K562 (cell line): ENCODE measurements around the gene SSH3. TPM values are rescaled to one million over a fixed set of nuclear protein-coding genes. Genes with fewer than 3 reads are reported as not detected.

Experiments
- ATAC-seq: fragments of 200-7000 bp; cut with Tn5 transposase; 3 replicates; pipeline ENCODE4 v1.9.1; 2020; ENCODE audit warnings: moderate library complexity
- BruUV-seq: library from RNA; stranded (reverse); fragments of 400-500 nt; replicated peaks from 2 replicates; lab custom pipeline; 2021; lab: Mats Ljungman, UMichigan
- CTCF ChIA-PET: fragments of 300-600 bp; formaldehyde crosslinking; extraction: SDS; loops from one replicate; lab custom pipeline; 2021; ENCODE audit warnings: low intra/inter-chr PET ratio; lab: Yijun Ruan, JAX
- POLR2A ChIA-PET: fragments of 300-600, 350-650 bp; sonication (Branson Sonifier 250); formaldehyde crosslinking; extraction: SDS; loops from one replicate; lab custom pipeline; 2021; ENCODE audit warnings: antibody characterized with exemption, inconsistent platforms; lab: Yijun Ruan, JAX
- DNase-seq, 4 experiments: peaks; one replicate each; pipeline versions ENCODE4 v3.0.0 to v3.0.0-alpha.2; 2011 to 2018; ENCODE audit warnings: low spot score in 3 of 4, mixed read lengths in 3 of 4; ENCODE audit errors: extremely low read depth in 1 of 4
- FAIRE-seq: peaks from 2 replicates; lab custom pipeline; 2011; peaks lifted over from hg19 to GRCh38; lab: Jason Lieb, UNC
- H2AFZ ChIP-seq: 2 replicates; pipeline ENCODE4 v1.6.0; 2011; ENCODE audit warnings: low read depth, low read length, control low read depth, inconsistent platforms
- H3K27ac ChIP-seq: fragments of 200-600 bp; 3 replicates; pipeline ENCODE4 v1.8.0; 2011; ENCODE audit warnings: low read depth, mild to moderate bottlenecking, control low read depth, inconsistent platforms, low read length, moderate library complexity, mixed read lengths; ENCODE audit errors: extremely low read depth
- H3K27me3 ChIP-seq, 2 experiments: fragments of 300-600 bp in 1 of 2; 2 replicates in 1 of 2; 3 replicates in 1 of 2; pipeline versions ENCODE4 v1.6.0 to v1.8.0; 2011; ENCODE audit warnings: inconsistent platforms in 2 of 2, low read length in 2 of 2, mild to moderate bottlenecking in 1 of 2, mixed read lengths in 1 of 2, moderate library complexity in 1 of 2; ENCODE audit not compliant: control insufficient read depth in 2 of 2, insufficient read depth in 2 of 2
- H3K36me3 ChIP-seq: fragments of 300-600 bp; 3 replicates; pipeline ENCODE4 v1.8.0; 2011; ENCODE audit warnings: mild to moderate bottlenecking, low read length, inconsistent platforms; ENCODE audit not compliant: control insufficient read depth, insufficient read depth
- H3K4me1 ChIP-seq, 2 experiments: fragments of 200-600 bp in 1 of 2; replicated peaks in 1 of 2; 2 replicates in 1 of 2; 3 replicates in 1 of 2; pipeline versions ENCODE4 v1.5.1 to v1.8.0; 2011; ENCODE audit warnings: inconsistent platforms in 2 of 2, low read length in 2 of 2, mild to moderate bottlenecking in 1 of 2, mixed read lengths in 1 of 2, moderate library complexity in 1 of 2; ENCODE audit not compliant: control insufficient read depth in 2 of 2, insufficient read depth in 2 of 2
- H3K4me2 ChIP-seq: 2 replicates; pipeline ENCODE4 v1.6.1; 2011; ENCODE audit warnings: low read length, control low read depth, inconsistent platforms, mixed read lengths; ENCODE audit not compliant: insufficient read depth
- H3K4me3 ChIP-seq: fragments of 200-600 bp; sonication (generic), shearing (Covaris generic); 2 replicates; pipeline ENCODE4 v1.5.1; 2016; ENCODE audit warnings: control low read depth, inconsistent platforms
- H3K79me2 ChIP-seq: fragments of 200-600 bp; 3 replicates; pipeline ENCODE4 v1.8.0; 2011; ENCODE audit warnings: low read length, inconsistent platforms; ENCODE audit not compliant: control insufficient read depth, insufficient read depth
- H3K9ac ChIP-seq, 2 experiments: 2 replicates each; pipeline versions ENCODE4 v1.6.0 to v1.6.1; 2011; ENCODE audit warnings: low read depth in 2 of 2, low read length in 2 of 2, control low read depth in 1 of 2, inconsistent platforms in 1 of 2, mild to moderate bottlenecking in 1 of 2, mixed read lengths in 1 of 2; ENCODE audit not compliant: insufficient read depth in 1 of 2
- H3K9me1 ChIP-seq: one replicate; pipeline ENCODE4 v1.6.0; 2011; ENCODE audit warnings: inconsistent platforms, mild to moderate bottlenecking, low read length, moderate library complexity; ENCODE audit not compliant: control insufficient read depth, insufficient read depth
- H3K9me3 ChIP-seq: replicated peaks from 2 replicates; pipeline ENCODE4 v1.5.1; 2011; ENCODE audit warnings: low read depth, low read length, inconsistent platforms; ENCODE audit not compliant: control insufficient read depth, insufficient read depth
- H4K20me1 ChIP-seq: replicated peaks from 2 replicates; pipeline ENCODE4 v1.6.1; 2011; ENCODE audit warnings: low read length, inconsistent platforms, mixed read lengths; ENCODE audit not compliant: control insufficient read depth, insufficient read depth
- CXXC5 ChIP-seq: fragments of 250-450 bp; sonication (Bioruptor Pico); IDR thresholded peaks from 2 replicates; pipeline ENCODE4 v1.8.0; 2022; ENCODE audit warnings: inconsistent platforms, mild to moderate bottlenecking, moderate library complexity
- ID3 ChIP-seq, 2 experiments: fragments of 250-450 bp in 1 of 2; fragments of 450-650 bp in 1 of 2; sonication (Bioruptor Pico) in 1 of 2; IDR thresholded peaks; 2 replicates each; pipeline versions ENCODE4 v1.6.1 to v1.8.0; 2016 to 2021; ENCODE audit warnings: mild to moderate bottlenecking in 2 of 2, moderate library complexity in 2 of 2, missing compliant biosample characterization in 1 of 2, missing genetic modification characterization in 1 of 2
- KLF1 ChIP-seq: fragments of 450-650 bp; IDR thresholded peaks from 2 replicates; pipeline ENCODE4 v1.6.1; 2016; ENCODE audit warnings: missing genetic modification characterization, missing compliant biosample characterization
- POLR2G ChIP-seq: fragments of 200-400 bp; formaldehyde crosslinking; IDR thresholded peaks from 2 replicates; pipeline ENCODE4 v1.6.1; 2017; ENCODE audit warnings: low read depth, mild to moderate bottlenecking, antibody characterized with exemption, low read length, moderate library complexity
- SMARCC2 ChIP-seq: fragments of 450-650 bp; IDR thresholded peaks from 2 replicates; pipeline ENCODE4 v1.6.1; 2017; ENCODE audit warnings: antibody characterized with exemption, moderate library complexity, mild to moderate bottlenecking, low read depth
- U2AF2 ChIP-seq: fragments of 200-400 bp; formaldehyde crosslinking; optimal IDR thresholded peaks from 2 replicates; pipeline ENCODE3; 2017; ENCODE audit warnings: low read depth, mild to moderate bottlenecking, low read length
- ZNF586 ChIP-seq: fragments of 450-650 bp; formaldehyde crosslinking; conservative IDR thresholded peaks from 2 replicates; pipeline ENCODE4 v1.4.0; 2020; ENCODE audit warnings: mild to moderate bottlenecking, moderate library complexity
- WGBS: fragments of 100-300 bp; shearing (Covaris generic); methylation state at CpG from one replicate; pipeline ENCODE4 v1.1.6; 2016; ENCODE audit warnings: low coverage, mixed read lengths; ENCODE audit not compliant: insufficient coverage; ENCODE audit errors: missing lambda C conversion rate; 5-methylcytosine and 5-hydroxymethylcytosine counted together
- in situ Hi-C: fragments of 300-500 bp; cut with MboI; formaldehyde crosslinking; loops from 4 replicates; pipeline ENCODE4 v1.15.0; 2018; ENCODE audit warnings: inconsistent platforms, mixed read lengths
- intact Hi-C: fragments of 100-400 bp; cut with micrococcal nuclease; formaldehyde crosslinking; loops from 2 replicates; pipeline ENCODE4 v1.14.2; 2022
- polyA plus RNA-seq, 8 experiments: library from polyadenylated mRNA; depleted of rRNA in 4 of 8; stranded (reverse) in 5 of 8; unstranded in 3 of 8; fragments of >200 nt; fragmentation: Nextera tagmentation in 2 of 8; fragmentation: Illumina TruSeq in 1 of 8; extraction: Ambion mirVana in 2 of 8; extraction: Trizol in 1 of 8; gene quantifications; 2 replicates each; pipeline versions ENCODE4 v1.2.1 to v1.2.3, GENCODE V29; 2011 to 2014; ENCODE audit warnings: inconsistent platforms in 1 of 8, missing spikeins in 1 of 8
- total RNA-seq, 7 experiments: library from RNA; depleted of rRNA in 6 of 7; stranded (reverse); fragments of >200 nt in 6 of 7; fragmentation: Illumina TruSeq in 2 of 7; extraction: Trizol in 2 of 7; gene quantifications; 2 replicates each; pipeline versions ENCODE4 v1.2.1 to v1.2.3, GENCODE V29; 2011 to 2021; ENCODE audit warnings: low replicate concordance in 1 of 7
- TF ChIP-seq, protein P1 (sequence below): fragments of 450-650 bp; IDR thresholded peaks from 2 replicates; pipeline ENCODE4 v1.6.1; 2016; ENCODE audit warnings: low read depth

SSH3 gene
- total and polyA plus RNA-seq, 9 of the 15 experiments (the other 6 are each of a cell fraction or from before 2014, with no cell fraction given), result 0.07 to 1.0 (median 0.24) TPM; not detected in 3

- BruUV-seq, result no TSS peak
- H3K9me3 ChIP-seq, result no peaks in the 10 kb centered on the region
- CTCF ChIA-PET, result no interaction called here
Measured at GRCh38 chr11:67282155-67282875, 21.0 kb upstream of the SSH3 start.

More at GRCh38 chr11:67282155-67282875, 21.0 kb upstream of the SSH3 start:
- in situ Hi-C loops (no loop called here), intact Hi-C loops (no loop called here)
- no peak overlapping the region for H2AFZ ChIP-seq
- TF ChIP-seq ID3 (CRISPR knock-in tag; IDR thresholded peaks at IDR 0.05) (no peak), ID3 (tag; IDR thresholded peaks at IDR 0.05) (no peak), POLR2G (peak; percentile 16), CXXC5 (CRISPR knock-in tag) (no peak), SMARCC2 (no peak), ZNF586 (CRISPR knock-in tag) (no peak), U2AF2 (no peak), KLF1 (tag) (no peak)
- TF ChIP-seq, protein P1, sequence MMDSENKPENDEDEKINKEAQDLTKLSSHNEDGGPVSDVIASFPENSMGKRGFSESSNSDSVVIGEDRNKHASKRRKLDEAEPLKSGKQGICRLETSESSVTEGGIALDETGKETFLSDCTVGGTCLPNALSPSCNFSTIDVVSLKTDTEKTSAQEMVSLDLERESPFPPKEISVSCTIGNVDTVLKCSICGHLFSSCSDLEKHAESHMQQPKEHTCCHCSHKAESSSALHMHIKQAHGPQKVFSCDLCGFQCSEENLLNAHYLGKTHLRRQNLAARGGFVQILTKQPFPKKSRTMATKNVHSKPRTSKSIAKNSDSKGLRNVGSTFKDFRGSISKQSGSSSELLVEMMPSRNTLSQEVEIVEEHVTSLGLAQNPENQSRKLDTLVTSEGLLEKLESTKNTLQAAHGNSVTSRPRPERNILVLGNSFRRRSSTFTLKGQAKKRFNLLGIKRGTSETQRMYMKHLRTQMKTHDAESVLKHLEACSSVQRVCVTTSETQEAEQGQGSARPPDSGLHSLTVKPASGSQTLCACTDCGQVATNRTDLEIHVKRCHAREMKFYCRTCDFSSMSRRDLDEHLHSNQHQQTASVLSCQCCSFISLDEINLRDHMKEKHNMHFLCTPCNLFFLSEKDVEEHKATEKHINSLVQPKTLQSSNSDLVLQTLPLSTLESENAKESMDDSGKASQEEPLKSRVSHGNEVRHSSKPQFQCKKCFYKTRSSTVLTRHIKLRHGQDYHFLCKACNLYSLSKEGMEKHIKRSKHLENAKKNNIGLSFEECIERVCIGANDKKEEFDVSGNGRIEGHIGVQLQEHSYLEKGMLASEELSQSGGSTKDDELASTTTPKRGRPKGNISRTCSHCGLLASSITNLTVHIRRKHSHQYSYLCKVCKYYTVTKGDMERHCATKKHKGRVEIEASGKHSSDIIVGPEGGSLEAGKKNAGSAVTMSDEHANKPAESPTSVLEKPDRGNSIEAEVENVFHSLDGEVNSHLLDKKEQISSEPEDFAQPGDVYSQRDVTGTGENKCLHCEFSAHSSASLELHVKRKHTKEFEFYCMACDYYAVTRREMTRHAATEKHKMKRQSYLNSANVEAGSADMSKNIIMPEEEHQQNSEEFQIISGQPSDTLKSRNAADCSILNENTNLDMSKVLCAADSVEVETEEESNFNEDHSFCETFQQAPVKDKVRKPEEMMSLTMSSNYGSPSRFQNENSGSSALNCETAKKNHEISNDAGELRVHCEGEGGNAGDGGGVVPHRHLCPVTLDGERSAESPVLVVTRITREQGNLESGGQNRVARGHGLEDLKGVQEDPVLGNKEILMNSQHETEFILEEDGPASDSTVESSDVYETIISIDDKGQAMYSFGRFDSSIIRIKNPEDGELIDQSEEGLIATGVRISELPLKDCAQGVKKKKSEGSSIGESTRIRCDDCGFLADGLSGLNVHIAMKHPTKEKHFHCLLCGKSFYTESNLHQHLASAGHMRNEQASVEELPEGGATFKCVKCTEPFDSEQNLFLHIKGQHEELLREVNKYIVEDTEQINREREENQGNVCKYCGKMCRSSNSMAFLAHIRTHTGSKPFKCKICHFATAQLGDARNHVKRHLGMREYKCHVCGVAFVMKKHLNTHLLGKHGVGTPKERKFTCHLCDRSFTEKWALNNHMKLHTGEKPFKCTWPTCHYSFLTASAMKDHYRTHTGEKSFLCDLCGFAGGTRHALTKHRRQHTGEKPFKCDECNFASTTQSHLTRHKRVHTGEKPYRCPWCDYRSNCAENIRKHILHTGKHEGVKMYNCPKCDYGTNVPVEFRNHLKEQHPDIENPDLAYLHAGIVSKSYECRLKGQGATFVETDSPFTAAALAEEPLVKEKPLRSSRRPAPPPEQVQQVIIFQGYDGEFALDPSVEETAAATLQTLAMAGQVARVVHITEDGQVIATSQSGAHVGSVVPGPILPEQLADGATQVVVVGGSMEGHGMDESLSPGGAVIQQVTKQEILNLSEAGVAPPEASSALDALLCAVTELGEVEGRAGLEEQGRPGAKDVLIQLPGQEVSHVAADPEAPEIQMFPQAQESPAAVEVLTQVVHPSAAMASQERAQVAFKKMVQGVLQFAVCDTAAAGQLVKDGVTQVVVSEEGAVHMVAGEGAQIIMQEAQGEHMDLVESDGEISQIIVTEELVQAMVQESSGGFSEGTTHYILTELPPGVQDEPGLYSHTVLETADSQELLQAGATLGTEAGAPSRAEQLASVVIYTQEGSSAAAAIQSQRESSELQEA, result no peak
- TF ChIP-seq, all 486 proteins: peak for 1
- Histone ChIP-seq H3K27me3 (no peaks in the 10 kb centered on the region), H3K4me3 (no peak overlapping the region), H3K79me2 (peaks cover 21% of the 10 kb centered on the region), H3K36me3 (peaks cover 97% of the 10 kb centered on the region; the same call in 2 of the 3 replicates), H3K27ac (no peak overlapping the region), H3K4me1 (peaks cover 16 to 67% of the 10 kb centered on the region in 2 experiments), H3K9me1 (no peaks in the 10 kb centered on the region), H3K9ac (no peak overlapping the region), H3K4me2 (no peak overlapping the region), H4K20me1 (no peaks in the 10 kb centered on the region)
- WGBS, result 96% methylated on average over 13 of the region's 20 CpGs
- ATAC-seq, result no peak
- DNase-seq, result no peak
- FAIRE-seq, result no peak
- POLR2A ChIA-PET, result interaction anchor here (0.9 to 1.5 kb wide), 2 partner anchors 13 to 163 kb away, joined by 3 to 4 read pairs; partner anchors contain the start of gene KDM2A
